ENCODE measurements around the gene CYP1A2.

GRCh38 chr15:74799255-74799855 is 50.7 kb downstream of the CYP1A2 start:
- no peak for TF ChIP-seq SIN3A (IDR thresholded peaks at IDR 0.05; ENCODE audit: borderline replicate concordance, insufficient read depth, low read length)
- TF ChIP-seq TAF1 (IDR thresholded peaks at IDR 0.05; ENCODE audit: borderline replicate concordance, insufficient read depth, low read length) = no peak
- TF ChIP-seq REST (IDR thresholded peaks at IDR 0.05; ENCODE audit: insufficient read depth in 1 of 2, low read depth in 2 of 2, low read length in 2 of 2) = no peak

Data from PFSK-1 (cell line).